ENCODE results near the gene PSEN2. TPM values are rescaled to one million over a fixed set of nuclear protein-coding genes. Genes with fewer than 3 reads are reported as not detected.

The PSEN2 gene
- total and polyA plus RNA-seq, 9 of the 15 experiments (the other 6 are each of a cell fraction or from before 2014, with no cell fraction given) = 2.3 to 21.5 (median 13.7) TPM

- TF ChIP-seq ZBTB2 (IDR thresholded peaks at IDR 0.05) (no peak), STAT5A (IDR thresholded peaks at IDR 0.05; ENCODE audit: borderline replicate concordance, low read length) (no peak), NCOR1 (IDR thresholded peaks at IDR 0.05) (no peak), SREBF2 (CRISPR knock-in tag; IDR thresholded peaks at IDR 0.05) (no peak), XRCC5 (IDR thresholded peaks at IDR 0.05; ENCODE audit: low read depth, low read length) (peak; percentile 65; the same call in 1 of the 2 replicates), ZNF507 (tag; conservative IDR thresholded peaks at IDR 0.05) (no peak), ETV5 (CRISPR knock-in tag; IDR thresholded peaks at IDR 0.05; ENCODE audit: low read depth) (peak; percentile 84), BMI1 (IDR thresholded peaks at IDR 0.05; ENCODE audit: low read length) (no peak), MBD1 (CRISPR knock-in tag; IDR thresholded peaks at IDR 0.05) (no peak), RBBP5 (IDR thresholded peaks at IDR 0.05; ENCODE audit: borderline replicate concordance, insufficient read depth, low read length, poor library complexity, severe bottlenecking) (no peak), ZFP36 (IDR thresholded peaks at IDR 0.05; ENCODE audit: low read depth, low read length, partially characterized antibody) (no peak), TFE3 (CRISPR knock-in tag; IDR thresholded peaks at IDR 0.05) (no peak), HNRNPUL1 (IDR thresholded peaks at IDR 0.05; ENCODE audit: low read length) (no peak), CHD4 (IDR thresholded peaks at IDR 0.05; ENCODE audit: insufficient read depth, insufficient replicate concordance, low read depth, low read length, poor library complexity, severe bottlenecking) (no peak), KLF10 (CRISPR knock-in tag; IDR thresholded peaks at IDR 0.05) (no peak), FOXO4 (CRISPR knock-in tag; IDR thresholded peaks at IDR 0.05) (no peak), ZNF75A (CRISPR knock-in tag; IDR thresholded peaks at IDR 0.05) (no peak), ZKSCAN8 (CRISPR knock-in tag; IDR thresholded peaks at IDR 0.05) (no peak), ASH1L (IDR thresholded peaks at IDR 0.05; ENCODE audit: borderline replicate concordance, low read depth, partially characterized antibody) (no peak), FOXK2 (conservative IDR thresholded peaks at IDR 0.05 in 1 of 2, IDR thresholded peaks at IDR 0.05 in 1 of 2; ENCODE audit: low read depth in 2 of 2) (no peak), ARID2 (IDR thresholded peaks at IDR 0.05) (peak; percentile 93), NFIC (IDR thresholded peaks at IDR 0.05) (no peak)
These were observed 42.4 kb upstream of the PSEN2 start (continued) for GRCh38 chr1:226827968-226828513.
